ENCODE data around the gene TTI1.

DNA sequence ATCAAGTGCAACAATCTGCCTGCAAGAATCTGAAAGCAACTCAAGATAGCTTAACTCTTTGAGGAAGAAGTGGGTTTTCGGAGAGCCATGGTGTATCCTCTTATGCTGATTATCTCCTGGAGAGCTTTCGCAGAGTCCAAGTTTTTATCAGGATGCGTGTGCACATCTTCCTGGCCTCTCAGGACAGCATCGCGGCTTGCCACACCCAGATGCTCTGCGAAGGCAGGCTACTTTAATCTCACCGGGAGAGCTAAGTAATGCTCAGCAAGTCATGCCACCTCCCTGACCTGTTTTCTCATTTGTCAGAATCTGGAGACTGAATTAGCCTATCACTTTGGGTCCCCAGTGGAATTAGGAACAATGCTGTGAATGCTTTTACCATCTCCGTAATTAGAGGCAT is 52.9 kb downstream of the TTI1 start:
- TF ChIP-seq POLR2AphosphoS5 (IDR thresholded peaks at IDR 0.05; ENCODE audit: low read depth, low read length) (no peak), POLR2A (IDR thresholded peaks at IDR 0.05; ENCODE audit: low read depth, low read length) (no peak)

All from GM12892 (cell line).